ENCODE measurements around the gene IFT80. TPM values are rescaled to one million over a fixed set of nuclear protein-coding genes. Genes with fewer than 3 reads are reported as not detected.

IFT80 gene
- total and polyA plus RNA-seq, 12 donors = 11.0 to 37.3 (median 22.1) TPM

GRCh38 chr3:160373655-160374054 is 25.4 kb downstream of the IFT80 start:
- Histone ChIP-seq H3K9me3 (replicated peaks in 1 of 3) (no peaks in the 10 kb centered on the region), H3K36me3 (replicated peaks in 1 of 2) (no peaks in the 10 kb centered on the region), H3K4me1 (replicated peaks in 1 of 2) (no peaks in the 10 kb centered on the region), H3K27me3 (no peaks in the 10 kb centered on the region), H3K27ac (no peak overlapping the region), H3K4me3 (no peak overlapping the region)
- WGBS, 4 donors = 86 to 91% (median 90%) methylated on average over 2 of the region's 2 CpGs
- intact Hi-C loops (cut with DNase I) = no loop called here
- TF ChIP-seq, protein P1, sequence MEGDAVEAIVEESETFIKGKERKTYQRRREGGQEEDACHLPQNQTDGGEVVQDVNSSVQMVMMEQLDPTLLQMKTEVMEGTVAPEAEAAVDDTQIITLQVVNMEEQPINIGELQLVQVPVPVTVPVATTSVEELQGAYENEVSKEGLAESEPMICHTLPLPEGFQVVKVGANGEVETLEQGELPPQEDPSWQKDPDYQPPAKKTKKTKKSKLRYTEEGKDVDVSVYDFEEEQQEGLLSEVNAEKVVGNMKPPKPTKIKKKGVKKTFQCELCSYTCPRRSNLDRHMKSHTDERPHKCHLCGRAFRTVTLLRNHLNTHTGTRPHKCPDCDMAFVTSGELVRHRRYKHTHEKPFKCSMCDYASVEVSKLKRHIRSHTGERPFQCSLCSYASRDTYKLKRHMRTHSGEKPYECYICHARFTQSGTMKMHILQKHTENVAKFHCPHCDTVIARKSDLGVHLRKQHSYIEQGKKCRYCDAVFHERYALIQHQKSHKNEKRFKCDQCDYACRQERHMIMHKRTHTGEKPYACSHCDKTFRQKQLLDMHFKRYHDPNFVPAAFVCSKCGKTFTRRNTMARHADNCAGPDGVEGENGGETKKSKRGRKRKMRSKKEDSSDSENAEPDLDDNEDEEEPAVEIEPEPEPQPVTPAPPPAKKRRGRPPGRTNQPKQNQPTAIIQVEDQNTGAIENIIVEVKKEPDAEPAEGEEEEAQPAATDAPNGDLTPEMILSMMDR (IDR thresholded peaks at IDR 0.05) = no peak
- TF ChIP-seq POLR2A (IDR thresholded peaks at IDR 0.05) = no peak
- DNase-seq = no peak

GRCh38 chr3:160372780-160373179 is 26.2 kb downstream of the IFT80 start:
- intact Hi-C loops (cut with DNase I) = no loop called here
- H3K4me1 ChIP-seq (replicated peaks in 1 of 2) = no peaks in the 10 kb centered on the region
- H3K9me3 ChIP-seq (replicated peaks in 1 of 3) = no peaks in the 10 kb centered on the region
- no peak for DNase-seq
- H3K36me3 ChIP-seq (replicated peaks in 1 of 2) = no peaks in the 10 kb centered on the region
- TF ChIP-seq, protein P1 (IDR thresholded peaks at IDR 0.05) = no peak
- no peak for TF ChIP-seq POLR2A (IDR thresholded peaks at IDR 0.05)
- no peak overlapping the region for H3K4me3 ChIP-seq
- no peaks in the 10 kb centered on the region for H3K27me3 ChIP-seq
- no peak overlapping the region for H3K27ac ChIP-seq

GRCh38 chr3:160370987-160371857 is 27.8 kb downstream of the IFT80 start:
- intact Hi-C loops (cut with DNase I) = no loop called here
- 94 to 97% (median 96%) methylated on average over 6 of the region's 6 CpGs for WGBS, 4 donors
- H3K4me3 ChIP-seq = no peak overlapping the region
- no peaks in the 10 kb centered on the region for H3K9me3 ChIP-seq (replicated peaks in 1 of 3)
- H3K36me3 ChIP-seq (replicated peaks in 1 of 2) = no peaks in the 10 kb centered on the region
- no peaks in the 10 kb centered on the region for H3K27me3 ChIP-seq
- no peak for TF ChIP-seq POLR2A (IDR thresholded peaks at IDR 0.05)
- TF ChIP-seq, protein P1 (IDR thresholded peaks at IDR 0.05) = no peak
- H3K27ac ChIP-seq = no peak overlapping the region
- no peaks in the 10 kb centered on the region for H3K4me1 ChIP-seq (replicated peaks in 1 of 2)
- no peak for DNase-seq

DNA sequence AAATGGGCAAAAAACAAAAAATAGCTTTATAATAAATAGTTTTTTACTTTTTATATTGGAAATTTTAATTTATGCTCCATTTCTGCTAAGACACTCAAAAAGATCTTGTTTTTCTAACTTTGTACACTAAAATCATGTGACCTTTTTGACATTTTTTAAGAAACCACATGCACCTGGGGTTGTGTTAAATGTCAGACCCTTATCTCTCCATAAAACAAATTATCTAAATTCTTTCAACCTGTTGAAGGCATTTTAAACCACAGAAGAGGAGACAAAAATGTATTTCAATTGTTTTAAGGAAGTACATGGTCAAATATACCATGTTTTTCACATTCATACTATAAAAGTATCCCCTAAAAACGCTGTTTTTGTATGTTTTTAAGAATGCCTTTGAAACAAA is 29.2 kb downstream of the IFT80 start:
- Histone ChIP-seq H3K27ac (no peak overlapping the region), H3K4me3 (no peak overlapping the region), H3K36me3 (replicated peaks in 1 of 2) (peaks cover 0 to 3% of the 10 kb centered on the region in 2 donors), H3K27me3 (no peaks in the 10 kb centered on the region), H3K9me3 (replicated peaks in 1 of 3) (no peaks in the 10 kb centered on the region), H3K4me1 (replicated peaks in 1 of 2) (no peaks in the 10 kb centered on the region)
- TF ChIP-seq, protein P1 (IDR thresholded peaks at IDR 0.05) = no peak
- no peak for TF ChIP-seq POLR2A (IDR thresholded peaks at IDR 0.05)
- no peak for DNase-seq
- 87 to 95% (median 91%) methylated on average over 1 of the region's 1 CpG for WGBS, 4 donors
- intact Hi-C loops (cut with DNase I) = no loop called here

Measured in adrenal gland (tissue), 12 donors.